B cell (primary cell): ENCODE results near the gene ACSS1. TPM values are rescaled to one million over a fixed set of nuclear protein-coding genes. Genes with fewer than 3 reads are reported as not detected.

ENCODE experiments used
- ATAC-seq: fragments of 200-7000 bp; cut with Tn5 transposase; one replicate; pipeline ENCODE4 v1.10.0; 2021; ENCODE audit warnings: low read depth, mild to moderate bottlenecking, moderate number of reproducible peaks, moderate library complexity
- CTCF ChIA-PET: fragments of 350-600 bp; sonication (Branson Sonifier 250); formaldehyde crosslinking; loops from one replicate; lab custom pipeline; 2021; ENCODE audit warnings: antibody characterized with exemption, inconsistent platforms; lab: Charles Lee
- POLR2A ChIA-PET: fragments of 350-600 bp; sonication (Branson Sonifier 250); formaldehyde crosslinking; loops from one replicate; lab custom pipeline; 2021; ENCODE audit warnings: antibody characterized with exemption; lab: Charles Lee
- DNase-seq: peaks from one replicate; pipeline ENCODE4 v3.0.0; 2013
- H2AFZ ChIP-seq: 2 replicates; pipeline ENCODE4 v1.6.1; 2012; ENCODE audit warnings: mild to moderate bottlenecking, low read depth, low read length; ENCODE audit not compliant: insufficient read depth, poor library complexity, severe bottlenecking
- H3K27ac ChIP-seq, 2 donors: 1 replicate in 1 of 2; 2 replicates in 1 of 2; pipeline ENCODE4 v1.5.1; 2012 to 2013; ENCODE audit warnings: low read length in 2 of 2, mild to moderate bottlenecking in 2 of 2, moderate library complexity in 1 of 2
- H3K27me3 ChIP-seq, 4 experiments: fragments of 200-600 bp in 1 of 4; sonication (generic) in 1 of 4; replicated peaks in 1 of 4; 1 replicate in 2 of 4; 2 replicates in 2 of 4; pipeline versions ENCODE4 v1.6.1 to v1.7.0; 2013 to 2016; ENCODE audit warnings: low read length in 3 of 4, mild to moderate bottlenecking in 2 of 4, mixed read lengths in 1 of 4, moderate library complexity in 1 of 4; ENCODE audit not compliant: insufficient read depth in 4 of 4, control insufficient read depth in 3 of 4; ENCODE audit errors: control extremely low read depth in 1 of 4
- H3K36me3 ChIP-seq, 2 experiments: replicated peaks in 1 of 2; 1 replicate in 1 of 2; 2 replicates in 1 of 2; pipeline versions ENCODE4 v1.6.1 to v1.7.1; 2013; ENCODE audit warnings: low read length in 1 of 2; ENCODE audit not compliant: insufficient read depth in 2 of 2, control insufficient read depth in 1 of 2; ENCODE audit errors: control extremely low read depth in 1 of 2, extremely low read depth in 1 of 2
- H3K4me1 ChIP-seq, 2 donors: fragments of 200-600 bp in 1 of 2; sonication (generic) in 1 of 2; 1 replicate in 1 of 2; 2 replicates in 1 of 2; pipeline versions ENCODE4 v1.5.1 to v1.6.1; 2013 to 2017; ENCODE audit warnings: low read length in 2 of 2; ENCODE audit not compliant: control insufficient read depth in 2 of 2, insufficient read depth in 2 of 2
- H3K4me2 ChIP-seq: replicated peaks from 2 replicates; pipeline ENCODE3; 2012; ENCODE audit warnings: mild to moderate bottlenecking, low read depth, low read length; ENCODE audit not compliant: poor library complexity, severe bottlenecking
- H3K4me3 ChIP-seq, 5 experiments: fragments of 200-600 bp in 1 of 5; sonication (generic) in 1 of 5; 1 replicate in 3 of 5; 2 replicates in 2 of 5; pipeline versions ENCODE4 v1.5.1 to v1.7.0; 2011 to 2016; ENCODE audit warnings: low read length in 4 of 5, mild to moderate bottlenecking in 4 of 5, low read depth in 2 of 5, control low read depth in 1 of 5, moderate library complexity in 1 of 5; ENCODE audit not compliant: insufficient read depth in 1 of 5; ENCODE audit errors: control extremely low read depth in 1 of 5, extremely low read depth in 1 of 5
- H3K79me2 ChIP-seq: fragments of 200-600 bp; sonication (generic); one replicate; pipeline ENCODE4 v1.6.0; 2016; ENCODE audit warnings: low read length; ENCODE audit not compliant: control insufficient read depth, insufficient read depth
- H3K9ac ChIP-seq: fragments of 200-600 bp; sonication (generic); 2 replicates; pipeline ENCODE4 v1.6.1; 2017; ENCODE audit warnings: mild to moderate bottlenecking, low read length, moderate library complexity
- H3K9me3 ChIP-seq, 3 donors: one replicate each; pipeline versions ENCODE4 v1.6.1 to v1.7.1; 2013; ENCODE audit warnings: low read length in 2 of 3; ENCODE audit not compliant: control insufficient read depth in 2 of 3, insufficient read depth in 1 of 3; ENCODE audit errors: control extremely low read depth in 1 of 3
- H4K20me1 ChIP-seq: 2 replicates; pipeline ENCODE4 v1.6.0; 2012; ENCODE audit warnings: mild to moderate bottlenecking, low read length; ENCODE audit not compliant: insufficient read depth, control insufficient read depth, poor library complexity, severe bottlenecking
- H3K27ac Mint-ChIP-seq: one replicate; pipeline ENCODE4 v1.8.0; 2021; ENCODE audit warnings: mixed read lengths
- H3K27me3 Mint-ChIP-seq: one replicate; pipeline ENCODE4 v1.8.0; 2021; ENCODE audit warnings: mixed read lengths
- H3K4me1 Mint-ChIP-seq: one replicate; pipeline ENCODE4 v1.8.0; 2021; ENCODE audit warnings: mixed read lengths
- H3K4me3 Mint-ChIP-seq: one replicate; pipeline ENCODE4 v1.8.0; 2021; ENCODE audit warnings: mixed read lengths
- H3K9me3 Mint-ChIP-seq: one replicate; pipeline ENCODE4 v1.8.0; 2022; ENCODE audit warnings: mixed read lengths; ENCODE audit not compliant: insufficient read depth
- CTCF ChIP-seq: fragments of 200-600 bp; IDR thresholded peaks from one replicate; pipeline ENCODE4 v1.8.0; 2022; ENCODE audit warnings: antibody characterized with exemption, mild to moderate bottlenecking
- EZH2 ChIP-seq: IDR thresholded peaks from 2 replicates; pipeline ENCODE4 v1.6.1; 2012; ENCODE audit warnings: borderline replicate concordance, low read depth, mild to moderate bottlenecking, moderate library complexity, low read length; ENCODE audit not compliant: insufficient read depth, poor library complexity, severe bottlenecking
- WGBS: methylation state at CpG from one replicate; pipeline ENCODE4 v1.1.5; 2013; ENCODE audit warnings: missing lambda C conversion rate; ENCODE audit not compliant: insufficient coverage; 5-methylcytosine and 5-hydroxymethylcytosine counted together
- intact Hi-C: fragments of 100-400 bp; cut with micrococcal nuclease; formaldehyde crosslinking; loops from one replicate; pipeline ENCODE4 v1.10.0; 2022
- polyA plus RNA-seq: library from polyadenylated mRNA; depleted of rRNA; stranded (reverse); fragments of >200 nt; gene quantifications from 2 replicates; pipeline ENCODE4 v1.2.3, GENCODE V29; 2012
- total RNA-seq, 2 donors: library from RNA; stranded (reverse); fragments of 120-200 nt in 1 of 2; gene quantifications; 1 replicate in 1 of 2; 2 replicates in 1 of 2; pipeline versions ENCODE4 v1.2.3 to v1.2.4, GENCODE V29; 2013 to 2022

The ACSS1 gene
- total and polyA plus RNA-seq, 2 donors (not counting 1 experiment from before 2014, with no cell fraction given), result 82.7 to 95.5 TPM

GRCh38 chr20:24962510-24962909 is 95.4 kb downstream of the ACSS1 start:
- intact Hi-C loops, result no loop called here
- TF ChIP-seq EZH2 (no peak), CTCF (no peak)
- H3K4me3 ChIP-seq, result no peak overlapping the region
- ATAC-seq (no peak), DNase-seq (no peak)
- no peaks in the 10 kb centered on the region for H3K27me3 ChIP-seq
- H3K9ac ChIP-seq, result no peak overlapping the region
- no peaks in the 10 kb centered on the region for H4K20me1 ChIP-seq
- no peaks in the 10 kb centered on the region for H3K79me2 ChIP-seq
- ChIA-PET CTCF (no interaction called here), POLR2A (no interaction called here)
- Mint-ChIP-seq H3K4me3 (no peak overlapping the region), H3K27me3 (no peaks in the 10 kb centered on the region), H3K4me1 (no peaks in the 10 kb centered on the region), H3K9me3 (no peaks in the 10 kb centered on the region), H3K27ac (no peak overlapping the region)
- H3K9me3 ChIP-seq, result no peaks in the 10 kb centered on the region
- H3K4me1 ChIP-seq, result no peaks in the 10 kb centered on the region
- peaks cover 7 to 40% of the 10 kb centered on the region in 2 experiments for H3K36me3 ChIP-seq
- H3K4me2 ChIP-seq, result no peak overlapping the region
- no peak overlapping the region for H3K27ac ChIP-seq
- no peak overlapping the region for H2AFZ ChIP-seq
- 100% methylated on average over 4 of the region's 6 CpGs for WGBS

- Histone ChIP-seq H3K79me2 (no peaks in the 10 kb centered on the region), H3K4me3 (no peak overlapping the region), H2AFZ (no peak overlapping the region), H3K4me1 (no peaks in the 10 kb centered on the region), H4K20me1 (no peaks in the 10 kb centered on the region), H3K27me3 (no peaks in the 10 kb centered on the region), H3K4me2 (no peak overlapping the region), H3K27ac (no peak overlapping the region), H3K36me3 (peaks cover 7 to 37% of the 10 kb centered on the region in 2 experiments), H3K9me3 (no peaks in the 10 kb centered on the region), H3K9ac (no peak overlapping the region)
- TF ChIP-seq CTCF (no peak), EZH2 (no peak)
- intact Hi-C loops, result no loop called here
- H3K4me3 Mint-ChIP-seq, result no peak overlapping the region
- 93% methylated on average over 2 of the region's 2 CpGs for WGBS
- ChIA-PET POLR2A (no interaction called here), CTCF (no interaction called here)
- H3K4me1 Mint-ChIP-seq, result no peaks in the 10 kb centered on the region
- DNase-seq, result no peak
- no peaks in the 10 kb centered on the region for H3K27me3 Mint-ChIP-seq
- no peak for ATAC-seq
- no peaks in the 10 kb centered on the region for H3K9me3 Mint-ChIP-seq
- no peak overlapping the region for H3K27ac Mint-ChIP-seq
Observed at GRCh38 chr20:24962182-24962492, 95.8 kb downstream of the ACSS1 start.
